GM18907 (cell line): ENCODE data around the gene MIEF1.

Experiments used
- ATAC-seq: cut with Tn5 transposase; IDR thresholded peaks from one replicate; pipeline ENCODE4 v1.9.1; 2021; ENCODE audit warnings: mild to moderate bottlenecking, moderate library complexity; ENCODE audit not compliant: unreplicated experiment

Gene MIEF1

DNA sequence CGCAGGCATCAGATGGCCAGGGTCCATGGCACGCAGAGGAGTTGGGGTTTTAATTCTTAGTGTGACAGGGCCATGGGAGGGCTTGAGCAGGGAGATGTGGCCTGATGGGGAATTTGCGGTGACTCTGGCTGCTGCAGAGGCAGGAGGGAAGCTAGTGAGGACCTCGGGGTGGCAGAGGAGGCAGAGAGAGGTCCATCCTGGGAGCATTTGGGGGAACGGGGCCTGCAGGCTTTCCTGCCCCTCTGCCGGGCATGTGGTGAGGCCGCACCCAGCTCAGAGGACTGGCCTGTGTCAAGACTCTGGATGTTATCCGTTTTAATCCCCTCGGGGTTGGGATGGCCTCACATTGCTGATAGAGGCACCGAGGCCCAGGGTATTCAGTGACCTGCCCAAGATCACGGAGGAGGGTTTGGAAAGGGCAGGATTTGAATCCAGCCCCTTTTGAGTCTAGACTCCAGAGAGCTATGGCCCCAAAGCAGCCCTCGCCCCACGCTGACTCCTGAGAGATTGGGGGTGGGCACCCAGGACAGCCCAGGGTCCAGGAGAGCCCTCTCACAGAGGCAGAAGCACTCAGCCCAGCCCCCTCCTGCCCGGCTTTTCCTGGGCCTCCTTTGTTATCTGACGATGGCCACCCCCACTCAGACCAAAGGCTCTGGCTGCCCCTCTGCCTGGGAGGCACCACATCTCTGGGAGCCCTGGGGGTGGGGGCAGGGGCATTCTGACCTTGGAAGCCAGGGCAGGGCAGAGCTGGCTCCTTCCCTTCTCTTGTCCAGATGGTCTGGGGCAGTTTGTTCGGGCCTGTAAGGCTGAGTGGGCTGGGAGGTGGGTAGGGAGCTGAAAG is 31.4 kb upstream of the MIEF1 start:
- no peak for ATAC-seq

GRCh38 chr22:39471381-39472141 is 30.5 kb upstream of the MIEF1 start:
- peak; percentile 67 for ATAC-seq

- ATAC-seq = no peak
These were observed 29.2 kb upstream of the MIEF1 start for GRCh38 chr22:39472570-39473556.

DNA sequence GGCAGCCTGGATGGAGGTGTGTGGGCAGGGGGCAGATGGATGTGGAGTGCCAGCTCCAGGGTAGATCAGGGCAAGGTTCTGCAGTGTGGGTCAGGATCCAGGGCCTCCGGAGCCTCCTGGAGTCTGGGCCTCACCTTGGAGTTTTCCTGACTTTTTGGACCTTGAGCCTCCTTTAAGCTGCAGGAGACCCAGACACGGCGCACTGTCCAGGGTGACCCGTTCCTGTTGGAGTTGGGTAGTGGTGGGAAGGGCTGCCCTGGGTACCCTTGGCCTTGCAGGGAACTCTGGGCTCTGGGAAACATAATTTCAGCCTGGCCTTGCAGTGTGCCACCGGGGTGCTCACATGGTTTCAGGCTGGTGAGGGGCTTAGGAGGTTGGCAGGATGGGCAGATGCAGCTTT is 28.2 kb upstream of the MIEF1 start:
- no peak for ATAC-seq

GRCh38 chr22:39474351-39475111 is 27.6 kb upstream of the MIEF1 start:
- ATAC-seq = no peak

DNA sequence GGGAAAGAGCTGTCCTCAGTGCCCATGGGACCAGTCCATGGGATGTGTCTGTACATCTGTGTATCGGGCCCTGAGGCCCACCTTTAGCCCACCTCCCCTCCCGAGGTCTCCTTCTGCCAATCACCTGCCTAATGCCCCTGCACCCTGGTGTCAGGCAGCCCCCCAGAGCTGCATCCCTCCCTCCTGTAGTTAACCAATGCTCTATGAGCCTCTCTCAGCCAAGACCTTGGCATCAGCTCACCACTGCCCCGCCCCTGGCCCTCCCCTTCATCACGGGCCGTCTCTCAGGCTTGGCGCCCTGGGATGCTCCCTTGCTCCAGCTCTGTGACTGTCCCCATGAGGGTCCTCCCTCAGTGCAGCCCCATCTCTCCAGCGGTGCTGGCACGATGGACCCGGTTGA is 26.8 kb upstream of the MIEF1 start:
- ATAC-seq = no peak

- ATAC-seq = no peak
These were observed 26.2 kb upstream of the MIEF1 start for GRCh38 chr22:39475902-39476301.

DNA sequence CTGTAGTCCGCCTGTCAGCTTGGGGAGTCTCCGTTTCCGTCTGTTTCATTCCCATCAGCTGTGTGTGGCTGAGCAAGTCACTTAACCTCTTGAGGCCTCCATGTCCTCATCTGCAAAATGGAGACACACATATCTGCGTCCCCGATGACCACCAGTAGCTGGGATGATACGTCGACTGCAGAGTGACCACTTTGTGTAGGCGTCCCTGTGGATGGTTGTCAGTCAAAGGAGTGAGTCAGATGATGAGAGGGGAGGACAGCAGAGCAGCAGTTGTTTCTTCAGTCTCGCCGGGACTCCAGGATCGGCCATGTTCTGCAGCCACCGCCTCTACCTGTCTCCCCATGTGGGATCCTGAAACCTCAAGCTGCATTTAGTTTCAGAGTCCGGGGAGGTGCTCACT is 25.4 kb upstream of the MIEF1 start:
- ATAC-seq = no peak

DNA sequence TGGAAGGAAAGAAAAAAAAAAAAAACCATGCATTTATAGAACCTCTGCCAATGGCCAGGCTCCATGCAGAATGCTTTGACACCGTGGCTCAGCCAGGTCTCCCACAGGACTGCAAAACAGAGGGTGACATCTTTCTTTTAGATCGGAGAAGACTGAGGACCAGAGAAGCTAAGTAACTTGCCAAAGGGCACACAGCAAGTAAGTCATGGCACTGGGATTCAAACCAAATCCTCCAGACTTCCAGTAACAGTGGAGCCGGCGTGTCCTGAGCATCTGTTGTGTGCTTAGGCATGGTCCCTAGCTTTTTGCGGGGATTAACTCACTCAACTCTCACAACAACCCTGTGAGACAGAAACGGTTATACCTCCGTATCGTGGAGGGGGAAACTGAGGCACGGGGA is 24.5 kb upstream of the MIEF1 start:
- no peak for ATAC-seq

- ATAC-seq = no peak
These were observed 23.6 kb upstream of the MIEF1 start for GRCh38 chr22:39478441-39478850.

- no peak for ATAC-seq
These were observed 22.8 kb upstream of the MIEF1 start for GRCh38 chr22:39479254-39479653.

DNA sequence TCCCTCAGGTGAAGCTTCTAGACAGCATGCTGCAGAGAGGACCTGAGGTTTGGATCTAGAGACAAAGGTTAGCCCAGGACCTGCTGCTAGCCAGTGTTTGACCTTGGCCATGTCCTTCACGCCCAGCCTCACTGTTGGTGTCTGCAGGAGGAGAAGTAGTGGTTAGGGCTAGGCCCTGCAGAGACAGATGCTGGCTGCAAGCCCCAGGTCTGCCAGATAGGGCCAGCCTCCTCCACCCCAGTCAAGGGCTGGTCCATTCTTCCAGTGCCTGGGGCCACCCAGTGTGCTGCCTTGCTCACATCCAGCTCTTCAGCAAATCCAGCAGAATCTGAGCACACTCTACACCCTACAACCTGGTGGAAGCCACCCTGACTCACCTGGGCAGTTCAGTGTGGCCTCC is 21.5 kb upstream of the MIEF1 start:
- no peak for ATAC-seq

DNA sequence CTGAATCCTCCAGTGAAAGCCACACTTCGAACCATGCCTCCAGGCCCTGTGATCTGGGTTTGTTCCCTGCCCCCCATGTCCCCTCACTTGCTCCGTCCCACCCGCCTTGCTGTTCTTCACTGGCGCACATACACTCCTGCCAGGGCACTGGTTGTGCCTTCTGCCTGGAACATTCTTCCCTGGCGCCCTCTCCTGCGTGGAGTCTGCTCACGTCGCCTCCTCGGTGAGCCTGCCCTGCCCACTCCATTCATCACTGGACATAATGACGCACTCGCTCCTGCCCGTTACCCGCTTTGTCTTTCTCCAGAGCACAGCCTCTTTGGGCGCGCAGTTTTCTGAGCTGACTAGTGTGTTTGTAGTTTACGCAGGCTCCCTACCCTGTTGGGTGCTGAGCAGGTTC is 21.0 kb upstream of the MIEF1 start:
- no peak for ATAC-seq

GRCh38 chr22:39481595-39481994 is 20.5 kb upstream of the MIEF1 start:
- no peak for ATAC-seq

DNA sequence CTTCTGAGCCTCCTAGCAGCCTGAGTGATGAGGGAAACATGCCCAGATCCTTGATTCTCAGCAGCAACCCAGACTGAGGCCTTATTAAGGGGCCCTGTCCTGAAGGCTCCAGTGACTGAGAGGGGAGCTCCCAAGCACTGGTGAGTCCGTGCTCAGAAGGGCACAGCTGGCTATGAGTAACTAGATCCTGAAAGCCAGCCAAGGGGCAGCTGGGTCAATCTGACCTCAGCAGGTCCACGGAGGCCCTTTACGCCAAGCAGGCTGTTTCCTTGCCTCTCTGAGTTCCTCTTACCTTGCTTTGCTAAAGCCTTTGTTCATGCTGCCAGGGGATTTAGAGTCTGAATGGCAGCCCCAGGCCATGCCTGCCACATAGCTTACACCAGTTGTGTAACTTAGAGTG is 19.3 kb upstream of the MIEF1 start:
- no peak for ATAC-seq

DNA sequence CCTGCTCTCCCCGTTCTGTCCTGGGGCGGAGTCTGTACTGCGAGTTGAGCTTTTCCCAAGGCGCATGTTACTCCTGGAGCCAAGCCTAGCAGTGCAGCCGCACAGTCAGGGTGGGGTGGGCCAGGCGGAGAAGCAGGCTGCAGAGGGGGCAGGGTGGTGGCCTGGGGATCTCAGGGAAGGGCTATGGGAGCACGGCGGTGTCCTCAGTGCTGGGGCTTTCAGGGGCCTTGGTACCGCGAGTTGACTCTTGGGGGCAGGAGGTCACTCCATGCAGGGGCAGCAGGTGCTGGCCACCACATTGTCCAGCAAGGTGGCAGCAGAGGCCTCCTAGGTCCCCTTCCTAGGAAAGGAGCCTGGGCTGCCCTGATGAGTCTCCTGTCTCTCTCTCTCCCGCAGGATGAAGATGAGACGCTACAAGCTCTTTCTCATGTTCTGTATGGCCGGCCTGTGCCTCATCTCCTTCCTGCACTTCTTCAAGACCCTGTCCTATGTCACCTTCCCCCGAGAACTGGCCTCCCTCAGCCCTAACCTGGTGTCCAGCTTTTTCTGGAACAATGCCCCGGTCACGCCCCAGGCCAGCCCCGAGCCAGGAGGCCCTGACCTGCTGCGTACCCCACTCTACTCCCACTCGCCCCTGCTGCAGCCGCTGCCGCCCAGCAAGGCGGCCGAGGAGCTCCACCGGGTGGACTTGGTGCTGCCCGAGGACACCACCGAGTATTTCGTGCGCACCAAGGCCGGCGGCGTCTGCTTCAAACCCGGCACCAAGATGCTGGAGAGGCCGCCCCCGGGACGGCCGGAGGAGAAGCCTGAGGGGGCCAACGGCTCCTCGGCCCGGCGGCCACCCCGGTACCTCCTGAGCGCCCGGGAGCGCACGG is 14.9 kb upstream of the MIEF1 start:
- ATAC-seq = no peak

GRCh38 chr22:39487826-39488520 is 14.1 kb upstream of the MIEF1 start:
- ATAC-seq = no peak

GRCh38 chr22:39488563-39489083 is 13.5 kb upstream of the MIEF1 start:
- ATAC-seq = no peak
